GM12891 (cell line): ENCODE results near the gene FDPS.

Source experiments
- PAX5 ChIP-seq: IDR thresholded peaks from 2 replicates; pipeline ENCODE4 v1.6.1; 2011; ENCODE audit warnings: low read length, moderate library complexity, mild to moderate bottlenecking; ENCODE audit not compliant: insufficient read depth, severe bottlenecking
- POLR2A ChIP-seq: IDR thresholded peaks from 2 replicates; pipeline ENCODE4 v1.6.1; 2011; ENCODE audit warnings: low read depth, low read length, control low read depth
- POLR2AphosphoS5 ChIP-seq: IDR thresholded peaks from 2 replicates; pipeline ENCODE4 v1.6.1; 2011; ENCODE audit warnings: low read depth, low read length, control low read depth
- POU2F2 ChIP-seq: IDR thresholded peaks from 2 replicates; pipeline ENCODE4 v1.6.1; 2011; ENCODE audit warnings: low read depth, mild to moderate bottlenecking, control low read depth, low read length, moderate library complexity
- SPI1 ChIP-seq: IDR thresholded peaks from 2 replicates; pipeline ENCODE4 v1.6.1; 2011; ENCODE audit warnings: low read depth, low read length, control low read depth
- TAF1 ChIP-seq: IDR thresholded peaks from 2 replicates; pipeline ENCODE4 v1.6.1; 2011; ENCODE audit warnings: low read depth, low read length, control low read depth

DNA sequence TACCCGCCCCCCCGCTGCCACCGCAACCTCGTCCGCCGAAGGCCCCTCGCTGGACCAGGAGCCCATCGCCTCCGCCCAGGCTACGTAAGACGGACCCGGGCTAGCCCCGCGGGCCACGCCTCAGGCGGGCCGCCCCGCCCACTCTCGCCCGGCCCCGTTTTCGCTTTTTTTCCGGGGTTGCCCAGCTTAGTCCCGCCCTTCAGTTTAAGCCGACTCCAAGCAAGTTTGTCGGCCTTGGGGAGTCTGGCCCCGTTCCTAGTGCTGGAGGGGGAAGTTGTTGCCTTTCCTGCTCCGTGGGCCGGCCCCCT lies 15.0 kb downstream of the FDPS start:
- TF ChIP-seq POLR2A, result no peak; the same call in 1 of the 2 replicates
- TF ChIP-seq POLR2AphosphoS5, result no peak
- no peak for TF ChIP-seq TAF1
- TF ChIP-seq PAX5, result no peak
- no peak for TF ChIP-seq POU2F2
- TF ChIP-seq SPI1, result no peak
